ENCODE results near the gene FIGNL1.

The FIGNL1 gene

GRCh38 chr7:50449881-50450589 lies at the start of gene FIGNL1:
FIGNL1 (minus strand) TSS chr7:50450350; CDS start chr7:50447287, 3,063 bp downstream.
- DNase-seq (ENCODE audit: low spot score) (peak; percentile 71), FAIRE-seq (peak; percentile 57)

- FAIRE-seq, result no peak
- DNase-seq (ENCODE audit: low spot score), result no peak
These were observed 48.9 kb upstream of the FIGNL1 start for GRCh38 chr7:50499092-50499491.

GRCh38 chr7:50497968-50498367 lies 47.8 kb upstream of the FIGNL1 start:
- FAIRE-seq, result no peak

GRCh38 chr7:50497068-50497642 lies 47.0 kb upstream of the FIGNL1 start:
- DNase-seq (ENCODE audit: low spot score) (peak; percentile 34), FAIRE-seq (no peak)

More at GRCh38 chr7:50497968-50498367, 47.8 kb upstream of the FIGNL1 start:
- DNase-seq (ENCODE audit: low spot score), result no peak

- DNase-seq (ENCODE audit: low spot score), result no peak
- no peak for FAIRE-seq
These were observed 46.4 kb upstream of the FIGNL1 start for GRCh38 chr7:50496569-50496968.

GRCh38 chr7:50495746-50496145 lies 45.6 kb upstream of the FIGNL1 start:
- DNase-seq (ENCODE audit: low spot score) (no peak), FAIRE-seq (no peak)

- FAIRE-seq (no peak), DNase-seq (ENCODE audit: low spot score) (no peak)
These were observed 42.8 kb upstream of the FIGNL1 start for GRCh38 chr7:50492770-50493519.

- no peak for FAIRE-seq
- DNase-seq (ENCODE audit: low spot score), result no peak
These were observed 41.8 kb upstream of the FIGNL1 start for GRCh38 chr7:50491943-50492342.

GRCh38 chr7:50491209-50491608 lies 41.1 kb upstream of the FIGNL1 start:
- no peak for DNase-seq (ENCODE audit: low spot score)
- FAIRE-seq, result no peak

GRCh38 chr7:50488379-50488778 lies 38.2 kb upstream of the FIGNL1 start:
- FAIRE-seq (no peak), DNase-seq (ENCODE audit: low spot score) (no peak)

GRCh38 chr7:50486512-50486911 lies 36.4 kb upstream of the FIGNL1 start:
- FAIRE-seq (no peak), DNase-seq (ENCODE audit: low spot score) (no peak)

GRCh38 chr7:50481867-50482266 lies 31.7 kb upstream of the FIGNL1 start:
- DNase-seq (ENCODE audit: low spot score) (no peak), FAIRE-seq (no peak)

- FAIRE-seq, result no peak
These were observed 30.6 kb upstream of the FIGNL1 start for GRCh38 chr7:50480797-50481196.

GRCh38 chr7:50479743-50480517 lies 29.8 kb upstream of the FIGNL1 start:
- no peak for FAIRE-seq
- DNase-seq (ENCODE audit: low spot score), result no peak

More at GRCh38 chr7:50480797-50481196, 30.6 kb upstream of the FIGNL1 start:
- DNase-seq (ENCODE audit: low spot score), result no peak

GRCh38 chr7:50477640-50478039 lies 27.5 kb upstream of the FIGNL1 start:
- FAIRE-seq (no peak), DNase-seq (ENCODE audit: low spot score) (no peak)

- FAIRE-seq (no peak), DNase-seq (ENCODE audit: low spot score) (no peak)
These were observed 26.9 kb upstream of the FIGNL1 start for GRCh38 chr7:50476953-50477625.

- no peak for FAIRE-seq
These were observed 25.2 kb upstream of the FIGNL1 start for GRCh38 chr7:50475340-50475739.

GRCh38 chr7:50474382-50475160 lies 24.4 kb upstream of the FIGNL1 start:
- no peak for DNase-seq (ENCODE audit: low spot score)
- FAIRE-seq, result no peak

More at GRCh38 chr7:50475340-50475739, 25.2 kb upstream of the FIGNL1 start:
- DNase-seq (ENCODE audit: low spot score), result no peak

- no peak for FAIRE-seq
- no peak for DNase-seq (ENCODE audit: low spot score)
These were observed 23.4 kb upstream of the FIGNL1 start for GRCh38 chr7:50473531-50473930.

GRCh38 chr7:50472427-50472826 lies 22.3 kb upstream of the FIGNL1 start:
- DNase-seq (ENCODE audit: low spot score) (no peak), FAIRE-seq (no peak)
